ENCODE measurements around the gene PFKFB4. TPM values are rescaled to one million over a fixed set of nuclear protein-coding genes. Genes with fewer than 3 reads are reported as not detected.

Gene PFKFB4
- total RNA-seq, 2 experiments from 2014 or later, result 0.98 to 2.5 TPM

- H3K4me3 ChIP-seq (ENCODE audit: low read length), result no peak overlapping the region
- ChIA-PET POLR2A (no interaction called here), CTCF (interaction anchor here (0.7 kb wide), 1 partner anchor 13 kb away, joined by 3 read pairs; no protein-coding TSS in a partner anchor)
- Mint-ChIP-seq H3K4me3 (peak overlapping the region; percentile 48), H3K4me1 (ENCODE audit: low read depth) (peaks cover 48% of the 10 kb centered on the region), H3K9me3 (no peaks in the 10 kb centered on the region), H3K36me3 (ENCODE audit: low read depth) (peaks cover 31% of the 10 kb centered on the region), H3K27ac (no peak overlapping the region), H3K27me3 (no peaks in the 10 kb centered on the region)
- H3K27ac ChIP-seq (ENCODE audit: low read depth in 1 of 2, low read length in 2 of 2), result no peak overlapping the region
- peaks cover 2% of the 10 kb centered on the region for H3K36me3 ChIP-seq (ENCODE audit: insufficient read depth, low read length)
- no peaks in the 10 kb centered on the region for H3K27me3 ChIP-seq (ENCODE audit: control insufficient read depth in 1 of 2, insufficient read depth in 2 of 2, low read length in 2 of 2)
- peaks cover 0 to 6% of the 10 kb centered on the region in 2 experiments for H3K9me3 ChIP-seq (ENCODE audit: control insufficient read depth in 1 of 2, insufficient read depth in 1 of 2, low read length in 2 of 2)
- peaks cover 48% of the 10 kb centered on the region for H3K4me1 ChIP-seq (ENCODE audit: insufficient read depth, low read length)
- intact Hi-C loops (cut with DNase I, micrococcal nuclease), result loop anchor here in 1 of 2 experiments (5.0 kb wide), 1 partner anchor 229 kb away; no protein-coding TSS in a partner anchor
- DNase-seq (no peak), ATAC-seq (ENCODE audit: poor library complexity) (no peak)
- TF ChIP-seq, protein P1, sequence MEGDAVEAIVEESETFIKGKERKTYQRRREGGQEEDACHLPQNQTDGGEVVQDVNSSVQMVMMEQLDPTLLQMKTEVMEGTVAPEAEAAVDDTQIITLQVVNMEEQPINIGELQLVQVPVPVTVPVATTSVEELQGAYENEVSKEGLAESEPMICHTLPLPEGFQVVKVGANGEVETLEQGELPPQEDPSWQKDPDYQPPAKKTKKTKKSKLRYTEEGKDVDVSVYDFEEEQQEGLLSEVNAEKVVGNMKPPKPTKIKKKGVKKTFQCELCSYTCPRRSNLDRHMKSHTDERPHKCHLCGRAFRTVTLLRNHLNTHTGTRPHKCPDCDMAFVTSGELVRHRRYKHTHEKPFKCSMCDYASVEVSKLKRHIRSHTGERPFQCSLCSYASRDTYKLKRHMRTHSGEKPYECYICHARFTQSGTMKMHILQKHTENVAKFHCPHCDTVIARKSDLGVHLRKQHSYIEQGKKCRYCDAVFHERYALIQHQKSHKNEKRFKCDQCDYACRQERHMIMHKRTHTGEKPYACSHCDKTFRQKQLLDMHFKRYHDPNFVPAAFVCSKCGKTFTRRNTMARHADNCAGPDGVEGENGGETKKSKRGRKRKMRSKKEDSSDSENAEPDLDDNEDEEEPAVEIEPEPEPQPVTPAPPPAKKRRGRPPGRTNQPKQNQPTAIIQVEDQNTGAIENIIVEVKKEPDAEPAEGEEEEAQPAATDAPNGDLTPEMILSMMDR (IDR thresholded peaks at IDR 0.05), result no peak
Observed at GRCh38 chr3:48501196-48501595, 55.4 kb downstream of the PFKFB4 start.

- Histone ChIP-seq H3K27me3 (ENCODE audit: control insufficient read depth in 1 of 2, insufficient read depth in 2 of 2, low read length in 2 of 2) (no peaks in the 10 kb centered on the region), H3K4me3 (ENCODE audit: low read length) (no peak overlapping the region), H3K4me1 (ENCODE audit: insufficient read depth, low read length) (peaks cover 45% of the 10 kb centered on the region), H3K36me3 (ENCODE audit: insufficient read depth, low read length) (peaks cover 2% of the 10 kb centered on the region), H3K27ac (ENCODE audit: low read depth in 1 of 2, low read length in 2 of 2) (no peak overlapping the region), H3K9me3 (ENCODE audit: control insufficient read depth in 1 of 2, insufficient read depth in 1 of 2, low read length in 2 of 2) (peaks cover 0 to 6% of the 10 kb centered on the region in 2 experiments)
- H3K36me3 Mint-ChIP-seq (ENCODE audit: low read depth), result peaks cover 31% of the 10 kb centered on the region
- no peaks in the 10 kb centered on the region for H3K27me3 Mint-ChIP-seq
- DNase-seq (no peak), ATAC-seq (ENCODE audit: poor library complexity) (no peak)
- H3K4me1 Mint-ChIP-seq (ENCODE audit: low read depth), result peaks cover 43% of the 10 kb centered on the region
- intact Hi-C loops (cut with DNase I, micrococcal nuclease), result loop anchor here in 1 of 2 experiments (5.0 kb wide), 1 partner anchor 228 kb away; no protein-coding TSS in a partner anchor
- H3K27ac Mint-ChIP-seq, result peak overlapping the region; percentile 21
- POLR2A ChIA-PET, result no interaction called here
- H3K4me3 Mint-ChIP-seq, result no peak overlapping the region
- TF ChIP-seq, protein P1 (IDR thresholded peaks at IDR 0.05), result no peak
- H3K9me3 Mint-ChIP-seq, result no peaks in the 10 kb centered on the region
- CTCF ChIA-PET, result no interaction called here
Observed at GRCh38 chr3:48500656-48501055, 55.9 kb downstream of the PFKFB4 start.

DNA sequence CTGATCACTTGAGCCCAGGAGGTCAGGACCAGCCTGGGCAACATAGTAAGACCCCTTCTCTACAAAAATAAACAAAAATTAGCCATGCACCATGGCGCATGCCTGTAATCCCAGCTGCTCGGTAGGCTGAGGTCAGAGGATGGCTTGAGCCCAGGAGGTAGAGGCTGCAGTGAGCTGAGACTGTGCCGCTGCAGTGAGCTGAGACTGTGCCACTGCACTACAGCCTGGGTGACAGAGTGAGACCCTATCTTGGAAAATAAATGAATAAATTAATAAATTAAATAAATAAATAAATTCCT lies 63.5 kb downstream of the PFKFB4 start:
- H3K4me1 Mint-ChIP-seq (ENCODE audit: low read depth), result no peaks in the 10 kb centered on the region
- POLR2A ChIA-PET, result no interaction called here
- Histone ChIP-seq H3K4me3 (ENCODE audit: low read length) (no peak overlapping the region), H3K4me1 (ENCODE audit: insufficient read depth, low read length) (no peaks in the 10 kb centered on the region), H3K27ac (ENCODE audit: low read depth in 1 of 2, low read length in 2 of 2) (no peak overlapping the region), H3K9me3 (ENCODE audit: control insufficient read depth in 1 of 2, insufficient read depth in 1 of 2, low read length in 2 of 2) (no peaks in the 10 kb centered on the region), H3K27me3 (ENCODE audit: control insufficient read depth in 1 of 2, insufficient read depth in 2 of 2, low read length in 2 of 2) (no peaks in the 10 kb centered on the region), H3K36me3 (ENCODE audit: insufficient read depth, low read length) (peaks cover 3% of the 10 kb centered on the region)
- H3K4me3 Mint-ChIP-seq, result no peak overlapping the region
- CTCF ChIA-PET, result no interaction called here
- TF ChIP-seq, protein P1 (IDR thresholded peaks at IDR 0.05), result no peak
- peaks cover 28% of the 10 kb centered on the region for H3K36me3 Mint-ChIP-seq (ENCODE audit: low read depth)
- DNase-seq (no peak), ATAC-seq (ENCODE audit: poor library complexity) (no peak)
- no peaks in the 10 kb centered on the region for H3K9me3 Mint-ChIP-seq
- H3K27me3 Mint-ChIP-seq, result no peaks in the 10 kb centered on the region
- intact Hi-C loops (cut with DNase I, micrococcal nuclease), result no loop called here
- no peak overlapping the region for H3K27ac Mint-ChIP-seq
